HG03469 (cell line): ENCODE results near the gene TBX4.

Experiments used
- ATAC-seq: cut with Tn5 transposase; IDR thresholded peaks from one replicate; pipeline ENCODE4 v1.9.1; 2021; ENCODE audit warnings: mild to moderate bottlenecking, moderate library complexity, moderate number of reproducible peaks; ENCODE audit not compliant: unreplicated experiment

Gene TBX4

GRCh38 chr17:61453566-61454380 is 1.6 kb downstream of the TBX4 start:
- no peak for ATAC-seq

GRCh38 chr17:61454381-61455323 is 2.4 kb downstream of the TBX4 start:
- no peak for ATAC-seq

DNA sequence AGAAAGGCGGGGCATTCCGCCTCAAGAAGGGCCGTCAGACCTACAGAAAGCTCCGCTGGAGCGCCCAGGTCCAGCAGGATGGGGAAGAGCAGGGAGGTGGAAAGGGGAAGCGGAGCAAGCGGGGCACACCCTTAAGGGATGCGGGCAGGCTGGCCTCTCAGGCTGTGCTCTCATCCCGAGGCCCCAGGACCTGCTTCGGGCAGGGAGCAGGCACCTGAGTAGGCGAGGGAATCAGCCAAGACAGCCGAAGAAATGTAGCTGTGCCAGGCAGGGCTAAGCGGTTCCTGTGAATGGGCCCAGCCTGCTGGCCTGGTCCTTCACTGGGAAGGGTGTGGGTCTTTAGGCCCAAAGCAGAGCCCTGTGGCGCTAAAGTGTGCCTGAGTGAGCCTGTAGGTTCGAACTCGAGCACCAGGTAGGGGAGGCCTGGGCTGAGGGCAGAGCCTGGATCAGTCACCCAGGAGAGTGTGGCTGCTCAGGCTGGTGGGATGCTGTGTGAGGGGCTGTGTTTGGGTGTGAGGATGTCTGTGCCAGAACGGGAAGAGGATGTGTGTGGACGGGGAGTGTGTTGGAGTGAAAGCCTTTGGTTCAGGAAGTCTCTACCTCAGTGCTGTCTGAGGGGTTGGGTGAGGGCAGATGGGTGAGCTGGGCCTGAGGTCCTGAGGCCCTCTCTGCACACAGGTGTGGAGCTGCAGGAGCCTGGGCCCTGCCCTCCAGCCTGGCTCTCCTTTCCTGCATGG is 3.3 kb downstream of the TBX4 start:
- ATAC-seq, result no peak

DNA sequence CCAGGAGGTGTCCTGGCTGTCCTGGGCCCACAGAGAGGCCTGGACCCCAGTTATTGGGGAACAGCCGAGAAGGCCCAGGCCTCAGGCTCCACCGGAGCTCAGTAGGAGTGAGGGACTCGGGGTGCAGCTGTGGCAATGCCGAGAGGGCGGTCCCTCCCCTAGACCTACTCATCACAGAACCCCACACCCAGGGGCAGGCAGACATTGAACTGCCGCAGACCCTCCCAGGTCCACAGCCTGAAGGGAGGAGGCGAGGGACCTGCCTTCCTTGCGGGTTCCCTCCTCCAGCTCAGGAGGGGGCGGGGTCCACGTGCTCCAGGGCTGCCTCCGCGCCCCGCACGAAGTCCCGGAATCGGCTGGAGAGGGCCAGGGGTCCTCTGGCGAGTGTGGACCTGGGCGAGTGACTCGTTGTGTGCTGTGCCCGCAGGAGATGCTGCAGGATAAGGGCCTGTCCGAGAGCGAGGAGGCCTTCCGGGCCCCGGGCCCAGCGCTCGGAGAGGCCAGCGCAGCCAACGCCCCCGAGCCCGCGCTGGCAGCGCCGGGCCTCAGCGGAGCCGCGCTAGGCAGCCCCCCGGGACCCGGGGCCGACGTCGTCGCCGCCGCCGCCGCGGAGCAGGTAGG is 3.9 kb downstream of the TBX4 start:
- no peak for ATAC-seq

DNA sequence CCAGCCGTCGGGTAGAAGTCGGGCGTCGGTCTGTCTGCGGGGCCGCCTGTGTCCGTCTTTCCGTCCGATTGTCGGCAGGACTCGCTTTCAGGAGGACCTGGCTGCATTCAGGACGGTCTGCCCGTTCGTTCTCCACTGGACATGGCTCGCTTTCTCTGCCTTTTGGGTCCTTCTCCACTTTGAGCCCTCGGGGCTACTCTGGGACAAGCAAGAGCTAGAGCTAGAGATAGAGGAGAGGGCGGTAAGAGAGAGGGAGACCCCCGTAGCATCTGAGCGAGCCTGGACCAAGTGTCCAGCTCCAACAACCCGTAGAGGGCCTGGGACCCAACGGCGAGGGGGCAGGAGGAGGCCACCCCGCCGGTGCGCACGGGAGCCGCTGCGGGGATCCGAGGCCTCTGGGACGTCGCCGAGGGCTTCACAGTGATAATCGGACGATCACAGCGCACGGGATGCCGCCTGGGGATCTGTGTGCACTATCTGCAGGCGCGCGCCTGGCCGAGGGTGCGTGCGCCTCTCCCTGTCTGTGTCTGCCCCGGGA is 4.5 kb downstream of the TBX4 start:
- ATAC-seq, result no peak

DNA sequence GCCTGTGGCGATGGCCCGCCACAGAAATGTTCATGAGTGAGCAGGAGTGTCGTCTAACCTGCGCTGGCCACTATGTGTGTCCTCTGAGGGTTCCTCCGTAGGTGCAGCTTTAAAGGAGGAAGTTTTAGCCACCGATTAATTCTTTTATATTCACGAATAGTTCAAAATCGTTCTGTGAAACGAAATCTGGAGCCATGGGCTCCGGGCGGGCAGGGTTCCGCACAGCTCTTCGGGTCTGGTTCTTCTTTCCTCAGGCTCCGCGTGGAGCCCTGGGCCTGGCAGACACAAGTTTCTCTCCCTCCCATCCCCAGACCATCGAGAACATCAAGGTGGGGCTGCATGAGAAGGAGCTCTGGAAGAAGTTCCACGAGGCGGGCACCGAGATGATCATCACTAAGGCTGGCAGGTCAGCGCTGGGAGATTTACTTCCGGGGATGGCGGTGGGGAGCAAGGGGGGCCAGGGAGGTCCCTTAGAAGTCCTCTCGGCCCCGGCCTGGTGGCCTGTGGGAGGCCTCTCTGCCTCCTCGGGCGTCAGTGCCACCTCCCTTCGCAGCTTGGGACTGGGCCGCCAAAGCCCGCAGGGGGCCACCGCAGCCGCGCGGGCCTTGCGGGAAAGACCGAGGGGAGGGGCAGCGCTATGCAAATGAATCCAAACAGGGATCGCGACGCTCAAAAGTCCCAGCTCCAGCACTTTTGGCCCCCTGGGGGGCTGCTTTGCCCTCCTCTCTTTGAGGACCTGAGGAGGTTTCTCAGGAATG is 5.2 kb downstream of the TBX4 start:
- no peak for ATAC-seq

DNA sequence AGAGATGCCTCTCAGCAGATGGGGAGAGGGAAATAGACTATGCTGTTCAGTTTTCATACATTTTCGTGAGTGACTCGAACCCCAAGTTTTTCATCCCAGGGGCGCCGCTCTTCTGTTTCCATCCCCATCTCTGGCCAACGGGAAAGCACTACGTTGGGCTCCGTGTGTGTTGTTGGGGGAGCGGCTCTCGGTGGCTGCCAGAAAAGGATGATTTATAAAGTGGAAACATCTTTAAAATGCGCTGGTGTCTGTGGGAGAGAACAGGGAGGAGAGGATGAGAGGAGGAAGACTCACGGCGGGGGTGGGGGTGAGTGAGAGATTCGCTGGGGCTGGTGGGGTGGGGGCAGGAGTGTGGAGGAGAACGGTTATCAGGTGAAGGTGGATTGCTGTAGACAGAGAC is 5.8 kb downstream of the TBX4 start:
- no peak for ATAC-seq

DNA sequence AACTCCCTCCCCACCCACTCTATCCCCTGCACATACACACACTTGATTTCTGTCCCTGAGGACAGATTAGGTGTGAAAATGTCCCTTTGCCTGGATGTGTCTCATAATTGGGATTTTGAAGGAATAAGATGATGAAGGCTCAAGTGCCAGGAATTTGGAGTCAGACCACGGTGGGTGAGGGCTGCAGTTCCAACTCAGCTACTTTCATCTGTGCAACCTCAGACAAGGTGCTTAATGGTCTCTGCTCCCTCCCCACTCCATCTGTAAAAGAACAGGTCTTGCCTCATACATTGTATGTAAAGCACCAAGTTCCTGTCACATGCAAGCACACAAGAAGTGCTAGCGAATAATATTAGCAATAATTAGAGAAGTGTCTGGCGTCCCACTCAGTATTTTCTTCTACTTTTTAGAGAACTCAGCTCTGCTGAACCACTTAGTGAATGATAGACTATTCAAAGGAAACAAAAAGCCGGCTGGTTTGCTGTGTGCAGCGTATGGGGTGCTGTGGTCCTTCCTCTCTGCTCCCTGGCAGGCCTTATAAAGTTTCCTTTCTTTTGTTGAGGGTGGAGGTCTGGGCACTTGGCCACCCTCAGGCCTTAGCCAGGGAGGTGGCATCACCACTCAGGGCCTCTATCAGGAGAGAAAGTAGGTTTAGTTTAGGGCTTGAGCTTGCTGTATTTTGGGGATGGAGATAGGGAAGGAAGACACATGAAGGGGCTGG is 6.4 kb downstream of the TBX4 start:
- ATAC-seq, result no peak

DNA sequence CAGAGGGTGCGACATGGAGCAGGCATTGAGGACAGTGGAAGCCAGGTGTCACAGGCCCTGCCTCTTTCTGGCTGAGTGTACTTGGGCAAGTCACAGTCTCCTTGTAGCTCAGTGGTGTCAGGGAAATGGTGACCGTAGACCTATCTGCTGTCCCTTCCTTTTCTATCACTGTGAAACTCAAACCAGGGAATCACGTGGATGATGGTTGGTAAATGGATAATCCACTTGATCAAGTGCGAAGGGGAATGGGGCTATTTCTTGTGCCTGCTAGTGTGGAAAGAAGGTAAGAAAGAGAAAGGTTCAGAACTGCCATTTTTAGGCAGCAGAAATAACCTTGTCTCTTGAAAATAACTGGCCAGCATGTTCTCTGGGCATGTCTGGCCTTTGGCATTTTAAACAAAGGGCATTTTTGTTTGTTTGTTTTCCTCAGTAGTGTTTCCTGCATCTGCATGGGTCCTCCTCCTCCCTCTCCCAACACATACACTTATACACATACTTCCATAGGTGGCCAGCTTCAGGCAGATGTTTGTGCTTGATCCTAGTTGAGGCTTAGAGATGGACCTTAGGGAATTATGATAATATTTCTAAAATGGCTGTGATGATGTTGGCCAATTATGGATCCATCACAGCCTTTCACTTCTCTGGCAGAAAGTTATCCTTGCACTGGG is 7.1 kb downstream of the TBX4 start:
- no peak for ATAC-seq

DNA sequence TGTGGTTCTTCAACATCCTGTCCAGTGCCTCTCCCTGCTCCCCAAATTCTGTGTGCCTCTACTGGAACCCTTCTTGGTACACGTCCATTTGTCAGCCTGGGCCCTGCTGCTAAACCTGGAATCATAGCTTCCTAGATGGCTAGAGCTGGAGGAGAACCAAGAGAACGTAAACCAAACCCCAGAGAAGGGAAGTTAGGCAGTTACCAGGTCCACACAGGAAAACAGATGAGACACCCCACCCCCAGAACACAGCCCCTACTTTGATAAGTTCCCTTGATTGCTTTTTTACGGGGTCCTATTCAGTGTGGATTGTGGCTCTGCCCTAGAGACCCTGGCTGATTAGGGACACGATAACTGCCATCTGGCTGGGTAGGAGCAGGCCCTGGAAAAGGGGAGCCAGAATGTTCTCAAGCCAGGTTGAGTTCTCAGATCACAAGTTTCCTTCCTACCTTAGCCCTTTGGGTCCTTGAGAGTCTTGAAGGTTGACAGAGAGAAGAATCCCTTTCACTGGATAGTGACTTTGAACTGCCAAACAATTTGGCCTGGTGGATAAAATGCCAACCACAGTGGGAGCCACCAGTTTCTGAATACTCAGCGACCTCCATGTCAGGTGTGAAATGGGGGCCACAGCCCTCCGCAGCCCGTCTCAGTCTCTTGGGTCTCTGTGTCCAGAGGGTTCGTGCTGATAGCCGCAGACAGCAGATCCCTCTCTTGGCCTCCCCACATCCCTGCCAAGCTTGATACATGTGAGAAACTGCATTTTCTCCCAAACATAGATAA is 7.9 kb downstream of the TBX4 start:
- no peak for ATAC-seq

DNA sequence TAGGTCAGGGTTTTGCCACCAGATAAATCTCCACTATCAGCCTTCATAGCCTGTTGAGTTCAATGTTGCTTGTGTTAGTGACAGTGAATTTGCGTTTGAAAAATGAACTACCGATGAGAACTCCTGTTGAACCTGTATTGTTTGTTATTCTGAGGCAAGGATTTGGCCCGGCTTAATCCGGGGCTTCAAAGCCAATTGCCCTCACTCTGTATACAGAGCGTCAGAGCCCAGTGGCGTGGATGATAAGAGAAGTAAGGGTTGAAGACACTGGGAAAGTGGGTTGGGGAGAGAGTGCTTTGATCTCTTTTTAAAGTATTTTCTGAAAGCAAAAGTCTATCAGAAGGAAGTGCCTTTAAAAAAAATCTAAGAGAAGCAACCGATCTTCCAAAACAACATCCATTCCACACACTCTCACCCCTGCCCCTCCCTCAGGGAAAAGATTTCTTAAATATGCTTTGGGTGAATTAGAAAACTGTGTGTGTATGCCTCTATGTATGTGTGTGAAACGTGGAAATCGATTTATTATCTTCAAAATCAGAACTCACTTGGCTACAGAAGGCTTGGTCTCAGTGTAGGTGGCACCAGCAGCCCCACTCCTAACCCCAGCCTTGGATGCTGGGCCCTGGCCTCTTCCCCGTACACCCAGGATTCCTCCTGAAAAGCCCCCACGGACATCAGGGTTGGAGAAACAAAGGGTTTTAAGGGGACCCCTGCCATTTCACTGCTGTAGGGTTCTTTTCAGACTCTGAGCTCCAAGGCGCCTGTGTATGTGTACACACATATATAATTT is 8.8 kb downstream of the TBX4 start:
- ATAC-seq, result no peak

- ATAC-seq, result no peak
These were observed 9.4 kb downstream of the TBX4 start for GRCh38 chr17:61461586-61461966.

DNA sequence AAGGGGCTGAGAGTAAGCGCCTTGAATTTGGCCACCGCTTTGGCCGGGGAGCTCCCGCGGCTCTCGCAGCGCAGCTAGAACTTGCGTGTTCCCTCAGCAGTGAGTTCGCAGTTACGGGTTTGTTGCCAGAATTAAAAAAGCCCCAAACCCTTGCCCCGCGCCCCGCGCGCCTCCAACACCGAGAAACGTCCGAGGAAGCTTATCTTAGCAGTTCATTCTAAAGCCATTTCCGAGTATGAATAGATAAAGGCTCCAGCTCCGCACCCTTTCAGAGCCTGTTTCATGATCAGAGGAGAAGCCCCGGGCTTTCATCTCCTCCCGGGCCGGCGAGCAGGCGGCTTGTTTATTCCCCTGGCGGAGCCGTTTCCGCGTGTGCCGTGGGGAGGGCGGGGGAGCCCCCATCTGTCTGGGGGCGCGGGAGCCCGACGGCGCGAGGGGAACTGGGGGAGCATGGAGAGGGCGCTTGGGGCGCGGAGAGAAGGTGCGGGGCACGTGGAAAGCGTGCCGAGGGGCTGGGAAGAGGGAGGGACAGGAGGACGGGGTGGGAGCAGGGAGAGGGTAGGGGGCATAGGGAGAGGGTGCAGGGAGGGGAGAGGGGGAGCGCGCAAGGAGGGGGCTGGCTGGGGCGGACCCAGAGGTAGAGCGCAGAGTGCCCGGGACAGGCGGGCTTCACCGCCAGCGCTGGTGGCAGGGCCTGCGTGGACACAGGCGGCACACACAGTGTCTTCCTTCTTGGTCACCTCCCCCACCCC is 9.9 kb downstream of the TBX4 start:
- ATAC-seq, result no peak

DNA sequence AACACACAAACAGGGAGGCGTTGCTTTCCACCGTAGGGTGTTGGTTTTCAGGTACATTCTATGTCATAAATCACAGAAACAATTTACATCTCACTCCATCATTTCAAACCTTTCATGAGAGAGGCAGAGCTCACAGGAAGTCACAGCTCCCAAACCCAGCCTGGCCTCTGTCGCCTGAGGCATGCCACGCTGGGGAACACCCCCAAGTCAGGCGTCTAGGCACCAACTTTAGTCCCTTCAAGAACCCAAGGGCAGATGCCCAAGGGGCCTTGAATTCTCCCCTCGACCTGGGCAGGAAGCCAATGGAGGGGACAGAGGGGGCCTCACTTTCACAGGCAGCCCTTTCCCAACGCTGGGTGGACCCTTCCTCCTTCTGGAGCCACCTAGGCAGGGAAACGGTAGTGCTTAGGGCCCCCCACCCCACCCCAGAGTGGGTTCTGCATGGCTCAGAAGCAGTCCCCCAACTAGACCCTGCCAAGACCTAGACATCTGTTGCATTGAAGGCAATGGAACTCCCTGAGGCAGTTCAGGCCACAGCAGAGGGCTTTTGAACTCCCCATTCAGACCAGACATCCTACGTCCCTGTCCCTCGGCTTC is 10.6 kb downstream of the TBX4 start:
- ATAC-seq, result no peak

- ATAC-seq, result no peak
These were observed 11.3 kb downstream of the TBX4 start for GRCh38 chr17:61463316-61464129.
